WTC11 (cell line): ENCODE measurements around the gene UBAP1L. TPM values are rescaled to one million over a fixed set of nuclear protein-coding genes. Genes with fewer than 3 reads are reported as not detected.

Source experiments
- ATAC-seq: fragments of 200-7000 bp; cut with Tn5 transposase; 2 replicates; pipeline ENCODE4 v1.10.0; 2021; ENCODE audit warnings: mild to moderate bottlenecking, moderate library complexity
- CTCF ChIA-PET: fragments of 300-600 bp; sonication (Branson Sonifier 250); formaldehyde crosslinking; loops from one replicate; lab custom pipeline; 2021; ENCODE audit warnings: antibody characterized with exemption; lab: Charles Lee
- POLR2A ChIA-PET: fragments of 350-600 bp; sonication (Branson Sonifier 250); formaldehyde crosslinking; loops from one replicate; lab custom pipeline; 2021; ENCODE audit warnings: antibody characterized with exemption; lab: Charles Lee
- DNase-seq: peaks from one replicate; pipeline ENCODE4 v3.0.0; 2021; ENCODE audit warnings: low spot score
- H3K27ac Mint-ChIP-seq: 2 replicates; pipeline ENCODE4 v1.8.0; 2021; ENCODE audit warnings: mixed read lengths
- H3K27me3 Mint-ChIP-seq: 2 replicates; pipeline ENCODE4 v1.8.0; 2021; ENCODE audit warnings: low read depth, mild to moderate bottlenecking, moderate library complexity, mixed read lengths
- H3K36me3 Mint-ChIP-seq: 2 replicates; pipeline ENCODE4 v1.8.0; 2021; ENCODE audit warnings: mixed read lengths
- H3K4me1 Mint-ChIP-seq: 2 replicates; pipeline ENCODE4 v1.8.0; 2022; ENCODE audit warnings: mixed read lengths
- H3K4me3 Mint-ChIP-seq: 2 replicates; pipeline ENCODE4 v1.8.0; 2021; ENCODE audit warnings: mild to moderate bottlenecking, moderate library complexity, mixed read lengths
- H3K9me3 Mint-ChIP-seq: 2 replicates; pipeline ENCODE4 v1.8.0; 2021; ENCODE audit warnings: mixed read lengths
- E2F4 ChIP-seq: sonication (generic); formaldehyde crosslinking; IDR thresholded peaks from 2 replicates; pipeline ENCODE4 v1.8.1; 2022; ENCODE audit warnings: low read depth, mild to moderate bottlenecking, moderate library complexity, missing genetic modification reagents, borderline replicate concordance
- FOXK1 ChIP-seq: sonication (generic); formaldehyde crosslinking; IDR thresholded peaks from 2 replicates; pipeline ENCODE4 v1.8.0; 2022; ENCODE audit warnings: mild to moderate bottlenecking, moderate library complexity, missing genetic modification reagents
- FOXP1 ChIP-seq: sonication (generic); formaldehyde crosslinking; IDR thresholded peaks from 2 replicates; pipeline ENCODE4 v1.8.0; 2022; ENCODE audit warnings: missing genetic modification reagents, mild to moderate bottlenecking, moderate library complexity, borderline replicate concordance
- HMGA2 ChIP-seq: fragments of 250-450 bp; sonication (Bioruptor Pico); IDR thresholded peaks from 2 replicates; pipeline ENCODE4 v1.4.0; 2021; ENCODE audit warnings: mild to moderate bottlenecking, moderate library complexity
- HMGXB4 ChIP-seq: sonication (generic); formaldehyde crosslinking; IDR thresholded peaks from 2 replicates; pipeline ENCODE4 v1.8.1; 2023; ENCODE audit warnings: mild to moderate bottlenecking, moderate library complexity, missing genetic modification reagents
- MAX ChIP-seq: sonication (generic); formaldehyde crosslinking; IDR thresholded peaks from 2 replicates; pipeline ENCODE4 v1.8.0; 2022; ENCODE audit warnings: mild to moderate bottlenecking, missing genetic modification reagents
- NR3C1 ChIP-seq: sonication (generic); formaldehyde crosslinking; conservative IDR thresholded peaks from 2 replicates; pipeline ENCODE4 v1.8.1; 2023; ENCODE audit warnings: low read depth, mild to moderate bottlenecking, missing genetic modification reagents
- RORB ChIP-seq: fragments of 250-450 bp; sonication (Bioruptor Pico); IDR thresholded peaks from 2 replicates; pipeline ENCODE4 v1.9.0; 2021; ENCODE audit warnings: mild to moderate bottlenecking
- SMAD3 ChIP-seq: sonication (generic); formaldehyde crosslinking; IDR thresholded peaks from 2 replicates; pipeline ENCODE4 v1.8.0; 2022; ENCODE audit warnings: missing genetic modification reagents, mild to moderate bottlenecking, borderline replicate concordance
- SP1 ChIP-seq: sonication (generic); formaldehyde crosslinking; conservative IDR thresholded peaks from 2 replicates; pipeline ENCODE4 v1.8.1; 2022; ENCODE audit warnings: missing genetic modification reagents
- TP53 ChIP-seq: sonication (generic); formaldehyde crosslinking; IDR thresholded peaks from 2 replicates; pipeline ENCODE4 v1.8.1; 2023; ENCODE audit warnings: mild to moderate bottlenecking, missing genetic modification reagents
- USF2 ChIP-seq: sonication (generic); formaldehyde crosslinking; IDR thresholded peaks from 2 replicates; pipeline ENCODE4 v1.8.1; 2023; ENCODE audit warnings: mild to moderate bottlenecking, missing genetic modification reagents, moderate library complexity
- ZBTB21 ChIP-seq: sonication (generic); formaldehyde crosslinking; IDR thresholded peaks from 2 replicates; pipeline ENCODE4 v1.8.1; 2023; ENCODE audit warnings: mild to moderate bottlenecking, missing genetic modification reagents, borderline replicate concordance
- ZNF263 ChIP-seq: sonication (generic); formaldehyde crosslinking; IDR thresholded peaks from 2 replicates; pipeline ENCODE4 v1.8.1; 2022; ENCODE audit warnings: low read depth, mild to moderate bottlenecking, moderate library complexity, missing genetic modification reagents
- ZNF281 ChIP-seq: sonication (generic); formaldehyde crosslinking; IDR thresholded peaks from 2 replicates; pipeline ENCODE4 v1.8.0; 2023; ENCODE audit warnings: mild to moderate bottlenecking, missing genetic modification reagents
- ZNF512 ChIP-seq: sonication (generic); formaldehyde crosslinking; IDR thresholded peaks from 2 replicates; pipeline ENCODE4 v1.8.1; 2022; ENCODE audit warnings: missing genetic modification reagents, borderline replicate concordance
- total RNA-seq: library from RNA; stranded (reverse); gene quantifications from 3 replicates; pipeline ENCODE4 v1.2.3, GENCODE V29; 2021

Gene UBAP1L
- total RNA-seq, 1 experiment from 2014 or later = 2.0 TPM

- Mint-ChIP-seq H3K36me3 (peaks cover 4% of the 10 kb centered on the region; the same call in 1 of the 2 replicates), H3K9me3 (peaks cover 9% of the 10 kb centered on the region), H3K27ac (no peak overlapping the region), H3K4me3 (no peak overlapping the region), H3K27me3 (peaks cover 12% of the 10 kb centered on the region), H3K4me1 (peaks cover 32% of the 10 kb centered on the region)
- POLR2A ChIA-PET = interaction anchor here (1.1 kb wide), 1 partner anchor 14 kb away, joined by 3 read pairs; no protein-coding TSS in a partner anchor
- DNase-seq (peak; percentile 86), ATAC-seq (peak; percentile 75)
- TF ChIP-seq SP1 (CRISPR knock-in tag) = peak; percentile 54; the same call in 1 of the 2 replicates
- peak; percentile 38; the same call in 1 of the 2 replicates for TF ChIP-seq FOXK1 (CRISPR knock-in tag)
- peak; percentile 95 for TF ChIP-seq MAX (CRISPR knock-in tag)
- no peak for TF ChIP-seq E2F4 (CRISPR knock-in tag)
- no peak for TF ChIP-seq TP53 (CRISPR knock-in tag)
- TF ChIP-seq ZNF281 (CRISPR knock-in tag) = 0 out of 2 replicates have a peak, but pooled peaks have one; percentile 40
- CTCF ChIA-PET = interaction anchor here (0.5 to 15.1 kb wide), 15 partner anchors 9 to 463 kb away, joined by 3 to 308 read pairs (median 5); partner anchors contain the start of gene RASL12
These were observed 37.0 kb downstream of the UBAP1L start for GRCh38 chr15:65077981-65078352.

- H3K9me3 Mint-ChIP-seq = peaks cover 11% of the 10 kb centered on the region
- DNase-seq = no peak
- H3K4me3 Mint-ChIP-seq = no peak overlapping the region
- CTCF ChIA-PET = interaction anchor here (0.5 to 15.1 kb wide), 16 partner anchors 8 to 288 kb away, joined by 3 to 308 read pairs (median 4); partner anchors contain the start of gene RASL12
- H3K4me1 Mint-ChIP-seq = peaks cover 27% of the 10 kb centered on the region
- no peak for ATAC-seq
- POLR2A ChIA-PET = interaction anchor here (0.8 to 1.1 kb wide), 2 partner anchors 10 to 14 kb away, joined by 3 to 5 read pairs; partner anchors contain the start of gene RASL12
- peaks cover 4% of the 10 kb centered on the region; the same call in 1 of the 2 replicates for H3K36me3 Mint-ChIP-seq
- H3K27ac Mint-ChIP-seq = no peak overlapping the region
- H3K27me3 Mint-ChIP-seq = peaks cover 12% of the 10 kb centered on the region
- TF ChIP-seq NR3C1 (CRISPR knock-in tag) = 0 out of 2 replicates have a peak, but pooled peaks have one; percentile 52
- no peak for TF ChIP-seq ZNF512
- peak; percentile 37; the same call in 1 of the 2 replicates for TF ChIP-seq ZBTB21 (CRISPR knock-in tag)
- no peak for TF ChIP-seq USF2 (CRISPR knock-in tag)
- TF ChIP-seq HMGA2 (CRISPR knock-in tag) = no peak
- TF ChIP-seq SMAD3 (CRISPR knock-in tag) = no peak
- TF ChIP-seq TP53 (CRISPR knock-in tag) = peak; percentile 15; the same call in 1 of the 2 replicates
- TF ChIP-seq RORB (CRISPR knock-in tag) = no peak
- peak; percentile 81; the same call in 1 of the 2 replicates for TF ChIP-seq FOXP1 (CRISPR knock-in tag)
- no peak for TF ChIP-seq ZNF263 (CRISPR knock-in tag)
- peak; percentile 80; the same call in 1 of the 2 replicates for TF ChIP-seq HMGXB4 (CRISPR knock-in tag)
These were observed 37.6 kb downstream of the UBAP1L start for GRCh38 chr15:65077291-65077980.
